Ishikawa (cell line): ENCODE results near the gene TNIK.

Experiments used
- CEBPB ChIP-seq: IDR thresholded peaks from 2 replicates; pipeline ENCODE4 v1.6.1; 2012
- CREB1 ChIP-seq: IDR thresholded peaks from 2 replicates; pipeline ENCODE4 v1.6.1; 2012; ENCODE audit warnings: low read depth
- EGR1 ChIP-seq: IDR thresholded peaks from 2 replicates; pipeline ENCODE4 v1.6.1; 2012
- EP300 ChIP-seq: IDR thresholded peaks from 2 replicates; pipeline ENCODE4 v1.6.1; 2012; ENCODE audit warnings: borderline replicate concordance
- FOXM1 ChIP-seq: IDR thresholded peaks from 2 replicates; pipeline ENCODE4 v1.6.1; 2012; ENCODE audit warnings: low read depth, borderline replicate concordance
- NFIC ChIP-seq: IDR thresholded peaks from 2 replicates; pipeline ENCODE4 v1.6.1; 2012
- RAD21 ChIP-seq: IDR thresholded peaks from 2 replicates; pipeline ENCODE4 v1.6.1; 2012; ENCODE audit warnings: low read depth
- REST ChIP-seq: IDR thresholded peaks from 2 replicates; pipeline ENCODE4 v1.6.1; 2012; ENCODE audit warnings: low read depth, mild to moderate bottlenecking
- TAF1 ChIP-seq: IDR thresholded peaks from 2 replicates; pipeline ENCODE4 v1.6.1; 2012; ENCODE audit warnings: low read depth, mild to moderate bottlenecking
- TCF12 ChIP-seq: IDR thresholded peaks from 2 replicates; pipeline ENCODE4 v1.6.1; 2012; ENCODE audit warnings: low read depth
- TEAD4 ChIP-seq: IDR thresholded peaks from 2 replicates; pipeline ENCODE4 v1.6.1; 2012
- YY1 ChIP-seq: IDR thresholded peaks from 2 replicates; pipeline ENCODE4 v1.6.1; 2012; ENCODE audit warnings: low read depth
- ZBTB7A ChIP-seq: IDR thresholded peaks from 2 replicates; pipeline ENCODE4 v1.6.1; 2012; ENCODE audit warnings: low read depth
- TF ChIP-seq, protein P1 (sequence below): IDR thresholded peaks from 2 replicates; pipeline ENCODE4 v1.6.1; 2012
- TF ChIP-seq, protein P2 (sequence below): IDR thresholded peaks from 2 replicates; pipeline ENCODE4 v1.6.1; 2012

TNIK gene

DNA sequence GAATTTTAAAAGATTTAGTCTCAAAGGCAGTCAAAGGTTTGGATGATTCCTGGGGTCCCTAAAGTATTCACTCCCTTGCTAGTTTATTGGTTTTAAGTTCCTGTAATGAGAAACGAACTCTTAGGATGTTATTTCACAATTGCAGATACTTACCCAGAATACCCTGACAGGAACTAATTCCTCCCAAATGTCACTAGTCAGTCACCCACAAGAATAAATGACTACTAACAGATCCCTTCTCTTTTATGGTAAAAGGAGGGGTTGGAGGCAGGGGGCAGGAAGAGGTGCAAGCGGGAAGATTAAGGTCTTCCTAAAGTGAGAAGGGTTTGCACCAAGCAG, 259.5 kb downstream of the TNIK start:
- TF ChIP-seq, protein P1, sequence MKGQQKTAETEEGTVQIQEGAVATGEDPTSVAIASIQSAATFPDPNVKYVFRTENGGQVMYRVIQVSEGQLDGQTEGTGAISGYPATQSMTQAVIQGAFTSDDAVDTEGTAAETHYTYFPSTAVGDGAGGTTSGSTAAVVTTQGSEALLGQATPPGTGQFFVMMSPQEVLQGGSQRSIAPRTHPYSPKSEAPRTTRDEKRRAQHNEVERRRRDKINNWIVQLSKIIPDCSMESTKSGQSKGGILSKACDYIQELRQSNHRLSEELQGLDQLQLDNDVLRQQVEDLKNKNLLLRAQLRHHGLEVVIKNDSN = no peak
- TF ChIP-seq TEAD4 = no peak
- TF ChIP-seq, protein P2, sequence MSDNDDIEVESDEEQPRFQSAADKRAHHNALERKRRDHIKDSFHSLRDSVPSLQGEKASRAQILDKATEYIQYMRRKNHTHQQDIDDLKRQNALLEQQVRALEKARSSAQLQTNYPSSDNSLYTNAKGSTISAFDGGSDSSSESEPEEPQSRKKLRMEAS = no peak
- TF ChIP-seq ZBTB7A = no peak
- TF ChIP-seq EGR1 = no peak
- TF ChIP-seq CREB1 = no peak
- TF ChIP-seq CEBPB = no peak
- TF ChIP-seq RAD21 = no peak
- no peak for TF ChIP-seq TCF12
- no peak for TF ChIP-seq TAF1
- no peak for TF ChIP-seq YY1
- no peak for TF ChIP-seq EP300
- TF ChIP-seq REST = no peak
- TF ChIP-seq FOXM1 = no peak
- no peak for TF ChIP-seq NFIC

DNA sequence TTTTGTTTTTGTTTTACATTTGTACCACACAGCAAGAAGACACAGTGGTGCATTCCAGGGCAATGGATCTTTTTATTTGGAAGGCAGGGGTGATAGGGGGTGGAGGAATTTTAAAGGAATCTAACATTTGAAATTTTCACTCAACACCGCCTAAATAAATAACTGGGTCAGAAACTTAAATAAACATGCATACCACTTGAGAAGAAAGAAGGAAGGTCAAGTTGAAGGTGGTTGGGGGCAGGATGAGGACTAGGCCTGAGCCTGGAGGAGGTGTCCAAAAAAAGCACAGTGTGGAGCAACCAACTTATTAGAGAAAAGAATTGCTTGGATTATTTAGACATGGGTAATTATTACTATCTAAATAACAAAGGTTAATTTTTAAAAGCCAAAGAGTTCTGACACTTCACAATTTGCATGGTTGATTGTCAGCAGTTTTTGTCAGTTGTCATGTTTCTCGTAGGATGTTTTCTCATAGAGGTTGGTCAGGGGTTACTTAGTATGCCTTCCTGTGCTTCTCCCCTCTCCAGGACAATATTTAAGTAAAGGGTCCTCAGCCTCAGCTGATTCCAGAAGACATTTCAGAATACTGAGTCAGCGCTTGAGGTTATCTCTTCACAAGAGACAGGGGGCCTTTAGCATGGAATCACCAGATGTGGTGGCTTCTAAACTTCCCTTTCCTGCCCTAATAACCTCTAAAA, 260.0 kb downstream of the TNIK start:
- TF ChIP-seq TEAD4 (no peak), ZBTB7A (no peak), CREB1 (no peak), TAF1 (no peak)

GRCh38 chr3:171199473-171199829, 260.8 kb downstream of the TNIK start:
- no peak for TF ChIP-seq ZBTB7A
- no peak for TF ChIP-seq REST
- no peak for TF ChIP-seq NFIC
- TF ChIP-seq TCF12 = no peak
- no peak for TF ChIP-seq YY1
- TF ChIP-seq CEBPB = no peak; the same call in 1 of the 2 replicates
- no peak for TF ChIP-seq EGR1
- TF ChIP-seq, protein P1 = no peak
- no peak for TF ChIP-seq CREB1
- TF ChIP-seq EP300 = no peak
- TF ChIP-seq TEAD4 = no peak
- TF ChIP-seq FOXM1 = no peak
- no peak for TF ChIP-seq TAF1
- no peak for TF ChIP-seq RAD21
- TF ChIP-seq, protein P2 = no peak

- TF ChIP-seq CREB1 = no peak
- TF ChIP-seq NFIC = peak; percentile 73
- no peak for TF ChIP-seq TAF1
- no peak for TF ChIP-seq YY1
- peak; percentile 47; the same call in 1 of the 2 replicates for TF ChIP-seq TCF12
- TF ChIP-seq, protein P2 = no peak; the same call in 1 of the 2 replicates
- TF ChIP-seq, protein P1 = no peak
- peak; percentile 49; the same call in 1 of the 2 replicates for TF ChIP-seq EP300
- TF ChIP-seq RAD21 = no peak
- no peak for TF ChIP-seq ZBTB7A
- TF ChIP-seq FOXM1 = no peak
- TF ChIP-seq CEBPB = no peak; the same call in 1 of the 2 replicates
- peak; percentile 77 for TF ChIP-seq TEAD4
- TF ChIP-seq EGR1 = no peak
- no peak for TF ChIP-seq REST
Measured at GRCh38 chr3:171198781-171199472, 261.3 kb downstream of the TNIK start.
